Liver (tissue), 3 donors: ENCODE data around the gene TAS2R38.
"Not testable (repeated sequence)": the region's sequence is repeated elsewhere in the genome, so short reads cannot be mapped to it uniquely, and the experiment has no call there.

Experiments
- ATF3 ChIP-seq: IDR thresholded peaks from 2 replicates; pipeline ENCODE4 v1.6.1; 2016; ENCODE audit warnings: antibody characterized with exemption
- CTCF ChIP-seq: fragments of 150-350 bp; IDR thresholded peaks from 2 replicates; pipeline ENCODE4 v1.5.1; 2017; ENCODE audit warnings: improper control_type of control experiment, low read depth, low read length; ENCODE audit not compliant: missing input control
- EGR1 ChIP-seq, 2 donors: IDR thresholded peaks; 2 replicates each; pipeline ENCODE4 v1.6.1; 2016 to 2018; ENCODE audit warnings: antibody characterized with exemption in 2 of 2, low read depth in 2 of 2
- FOXA1 ChIP-seq: IDR thresholded peaks from 2 replicates; pipeline ENCODE4 v1.6.1; 2016; ENCODE audit warnings: antibody characterized with exemption
- GABPA ChIP-seq, 2 donors: IDR thresholded peaks in 1 of 2; conservative IDR thresholded peaks in 1 of 2; 2 replicates each; pipeline ENCODE4 v1.6.1; 2016; ENCODE audit warnings: antibody characterized with exemption in 2 of 2, mild to moderate bottlenecking in 1 of 2, moderate library complexity in 1 of 2
- HNF4A ChIP-seq, 2 donors: conservative IDR thresholded peaks; 2 replicates each; pipeline ENCODE4 v1.6.1; 2016; ENCODE audit warnings: antibody characterized with exemption in 2 of 2, mild to moderate bottlenecking in 2 of 2
- HNF4G ChIP-seq: IDR thresholded peaks from 2 replicates; pipeline ENCODE4 v1.6.1; 2016; ENCODE audit warnings: antibody characterized with exemption
- JUND ChIP-seq, 2 donors: IDR thresholded peaks; 2 replicates each; pipeline ENCODE4 v1.6.1; 2016; ENCODE audit warnings: antibody characterized with exemption in 2 of 2
- MAX ChIP-seq: IDR thresholded peaks from 2 replicates; pipeline ENCODE4 v1.6.1; 2016; ENCODE audit warnings: antibody characterized with exemption
- RAD21 ChIP-seq, 2 donors: IDR thresholded peaks; 2 replicates each; pipeline ENCODE4 v1.6.1; 2016; ENCODE audit warnings: antibody characterized with exemption in 2 of 2, mild to moderate bottlenecking in 2 of 2
- REST ChIP-seq: IDR thresholded peaks from 2 replicates; pipeline ENCODE4 v1.6.1; 2016; ENCODE audit warnings: antibody characterized with exemption, mild to moderate bottlenecking
- TAF1 ChIP-seq: conservative IDR thresholded peaks from 2 replicates; pipeline ENCODE4 v1.6.1; 2016; ENCODE audit warnings: antibody characterized with exemption, mild to moderate bottlenecking
- YY1 ChIP-seq: IDR thresholded peaks from 2 replicates; pipeline ENCODE4 v1.6.1; 2016; ENCODE audit warnings: antibody characterized with exemption, mild to moderate bottlenecking
- donor health status: healthy.
- donor health status: healthy.

GRCh38 chr7:141987803-141988202 lies 14.2 kb upstream of the TAS2R38 start:
- TF ChIP-seq HNF4G; CTCF; HNF4A (conservative IDR thresholded peaks at IDR 0.05); REST; RAD21 (IDR thresholded peaks at IDR 0.05); FOXA1; JUND (IDR thresholded peaks at IDR 0.05); MAX; YY1; TAF1; ATF3; GABPA (IDR thresholded peaks at IDR 0.05 in 1 of 2, conservative IDR thresholded peaks at IDR 0.05 in 1 of 2); EGR1 (IDR thresholded peaks at IDR 0.05; ENCODE audit: low read depth in 2 of 2): not testable (repeated sequence)
